Choroid plexus epithelial cell (primary cell): ENCODE results near the gene CA10.

Source experiments
- DNase-seq: peaks from one replicate; pipeline ENCODE4 v3.0.0-alpha.2; 2010; ENCODE audit warnings: low read depth
- H3K4me3 ChIP-seq: 2 replicates; pipeline ENCODE4 v1.5.1; 2011; ENCODE audit warnings: low read depth, mild to moderate bottlenecking, control low read depth, low read length, moderate library complexity
- TF ChIP-seq, protein P1 (sequence below): conservative IDR thresholded peaks from 2 replicates; pipeline ENCODE4 v1.5.1; 2011; ENCODE audit warnings: low read depth, mild to moderate bottlenecking, control low read depth, inconsistent platforms, low read length, moderate library complexity

CA10 gene

DNA sequence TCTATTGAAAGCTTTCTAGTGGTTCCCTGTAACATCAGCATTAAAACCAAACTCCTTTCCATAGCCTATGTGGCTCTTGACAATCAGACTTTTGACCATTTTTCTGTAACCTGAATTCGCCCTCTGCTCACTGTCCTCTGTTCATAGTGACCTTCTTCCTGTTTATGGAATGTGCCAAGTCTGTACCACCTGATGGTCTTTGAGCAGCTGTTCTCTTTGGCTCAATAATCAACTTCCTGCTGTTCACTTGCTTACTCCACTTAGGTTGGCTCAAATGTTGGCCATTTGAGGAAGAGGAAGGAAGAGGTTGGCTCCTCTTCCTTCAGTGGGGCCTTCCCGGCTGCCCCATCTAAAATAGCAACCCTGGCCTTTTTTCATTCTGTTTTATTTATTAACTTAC, 251.5 kb downstream of the CA10 start:
- no peak for DNase-seq
- H3K4me3 ChIP-seq: no peak overlapping the region
- TF ChIP-seq, protein P1, sequence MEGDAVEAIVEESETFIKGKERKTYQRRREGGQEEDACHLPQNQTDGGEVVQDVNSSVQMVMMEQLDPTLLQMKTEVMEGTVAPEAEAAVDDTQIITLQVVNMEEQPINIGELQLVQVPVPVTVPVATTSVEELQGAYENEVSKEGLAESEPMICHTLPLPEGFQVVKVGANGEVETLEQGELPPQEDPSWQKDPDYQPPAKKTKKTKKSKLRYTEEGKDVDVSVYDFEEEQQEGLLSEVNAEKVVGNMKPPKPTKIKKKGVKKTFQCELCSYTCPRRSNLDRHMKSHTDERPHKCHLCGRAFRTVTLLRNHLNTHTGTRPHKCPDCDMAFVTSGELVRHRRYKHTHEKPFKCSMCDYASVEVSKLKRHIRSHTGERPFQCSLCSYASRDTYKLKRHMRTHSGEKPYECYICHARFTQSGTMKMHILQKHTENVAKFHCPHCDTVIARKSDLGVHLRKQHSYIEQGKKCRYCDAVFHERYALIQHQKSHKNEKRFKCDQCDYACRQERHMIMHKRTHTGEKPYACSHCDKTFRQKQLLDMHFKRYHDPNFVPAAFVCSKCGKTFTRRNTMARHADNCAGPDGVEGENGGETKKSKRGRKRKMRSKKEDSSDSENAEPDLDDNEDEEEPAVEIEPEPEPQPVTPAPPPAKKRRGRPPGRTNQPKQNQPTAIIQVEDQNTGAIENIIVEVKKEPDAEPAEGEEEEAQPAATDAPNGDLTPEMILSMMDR: no peak

DNA sequence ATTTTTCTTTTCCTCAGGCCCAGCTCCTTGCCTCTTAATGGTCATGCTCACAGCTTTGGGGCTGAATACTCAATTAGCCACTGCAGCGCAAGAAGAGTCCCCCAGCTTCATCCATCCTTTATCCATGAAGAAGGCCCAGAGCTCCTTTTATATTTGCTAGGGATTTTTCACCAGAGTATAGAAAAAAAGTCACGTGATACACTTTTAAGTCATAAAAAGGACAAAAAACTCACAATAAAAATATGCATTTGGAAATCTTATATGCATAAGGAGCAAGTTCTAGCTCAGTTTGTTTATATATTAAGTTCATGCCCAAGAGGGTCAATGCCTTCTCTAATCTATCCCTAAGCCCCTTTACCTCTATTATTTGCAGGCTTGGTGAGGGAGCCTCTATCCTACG, 254.1 kb downstream of the CA10 start:
- H3K4me3 ChIP-seq: no peak overlapping the region
- TF ChIP-seq, protein P1: no peak
- no peak for DNase-seq

DNA sequence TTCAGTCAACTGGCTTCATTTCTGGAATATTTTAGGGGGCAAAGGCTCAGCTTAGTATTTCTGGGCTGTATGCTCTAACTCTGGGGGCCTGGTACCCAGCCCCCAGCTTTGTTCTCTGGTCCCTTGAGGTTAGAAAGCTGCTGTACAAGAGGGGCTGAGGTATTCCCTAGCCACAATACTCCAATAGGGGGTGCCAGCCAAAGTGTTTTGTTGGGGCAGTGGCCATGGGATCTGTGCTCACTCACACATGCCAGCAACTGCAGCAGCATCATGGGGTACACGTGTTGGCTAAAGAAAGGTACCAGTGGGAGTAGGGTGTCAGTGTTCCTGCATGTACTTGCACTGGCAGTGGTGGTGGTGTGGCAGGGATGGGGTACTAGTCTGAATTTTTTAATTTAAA, 257.3 kb downstream of the CA10 start:
- no peak overlapping the region for H3K4me3 ChIP-seq
- TF ChIP-seq, protein P1: no peak
- no peak for DNase-seq

DNA sequence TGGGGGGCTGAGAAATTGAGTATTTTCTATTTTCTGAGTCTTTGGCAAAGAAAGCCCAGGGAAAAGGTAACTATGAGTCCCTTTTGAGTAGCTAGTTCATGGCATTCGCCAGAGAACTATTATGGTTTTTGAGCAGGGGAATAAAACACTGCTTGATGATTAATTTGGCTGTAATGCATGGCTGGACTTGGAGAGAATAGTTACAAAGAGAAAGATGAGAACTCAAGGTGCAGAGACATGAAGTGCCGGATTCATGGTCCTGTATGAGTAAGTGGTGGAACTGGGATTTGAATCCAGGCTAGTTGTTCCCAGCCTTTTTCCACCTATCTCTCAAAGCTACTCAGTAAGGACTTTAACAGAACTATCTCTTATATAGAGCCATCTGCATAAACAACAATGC, 266.6 kb downstream of the CA10 start:
- no peak overlapping the region for H3K4me3 ChIP-seq
- no peak for DNase-seq
- TF ChIP-seq, protein P1: no peak

DNA sequence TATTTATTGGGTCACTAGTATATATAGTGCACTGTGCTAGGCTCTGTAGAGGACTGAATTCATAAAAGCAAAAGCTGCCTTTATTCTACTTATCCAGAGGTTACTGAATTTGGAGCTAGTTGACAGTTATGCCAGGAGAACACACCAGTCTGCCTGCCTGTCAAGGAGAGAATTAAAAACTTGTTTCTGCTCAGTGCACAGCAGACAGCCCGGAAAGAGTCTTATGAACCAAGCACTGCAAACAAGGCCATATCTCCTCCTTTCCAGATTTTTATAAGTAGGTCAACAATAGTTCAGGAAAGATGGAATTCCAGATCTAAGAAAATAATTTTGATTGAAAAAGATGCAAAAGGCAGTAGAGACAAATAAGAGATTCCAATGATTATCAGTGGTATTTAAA, 267.8 kb downstream of the CA10 start:
- TF ChIP-seq, protein P1: no peak
- DNase-seq: no peak
- no peak overlapping the region for H3K4me3 ChIP-seq

DNA sequence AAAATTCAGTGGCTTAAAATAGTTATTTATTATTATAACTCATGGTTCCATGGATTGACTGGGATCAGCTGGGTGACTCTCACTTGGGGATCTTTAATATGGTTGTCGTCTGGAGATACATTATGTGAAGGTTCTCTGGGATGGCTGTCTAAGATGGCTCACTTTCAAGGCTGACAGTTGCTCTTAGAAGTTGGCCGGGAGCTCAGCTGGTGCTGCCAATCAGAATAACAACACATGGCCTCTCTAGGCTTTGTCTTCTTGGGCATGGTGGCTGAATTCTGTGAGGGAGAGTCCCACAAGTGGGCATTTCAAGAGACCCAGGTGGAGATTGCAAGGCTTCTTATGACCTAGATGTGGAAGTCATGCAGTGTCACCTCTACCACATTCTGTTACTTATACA, 269.7 kb downstream of the CA10 start:
- no peak for DNase-seq
- TF ChIP-seq, protein P1: no peak
- no peak overlapping the region for H3K4me3 ChIP-seq

DNA sequence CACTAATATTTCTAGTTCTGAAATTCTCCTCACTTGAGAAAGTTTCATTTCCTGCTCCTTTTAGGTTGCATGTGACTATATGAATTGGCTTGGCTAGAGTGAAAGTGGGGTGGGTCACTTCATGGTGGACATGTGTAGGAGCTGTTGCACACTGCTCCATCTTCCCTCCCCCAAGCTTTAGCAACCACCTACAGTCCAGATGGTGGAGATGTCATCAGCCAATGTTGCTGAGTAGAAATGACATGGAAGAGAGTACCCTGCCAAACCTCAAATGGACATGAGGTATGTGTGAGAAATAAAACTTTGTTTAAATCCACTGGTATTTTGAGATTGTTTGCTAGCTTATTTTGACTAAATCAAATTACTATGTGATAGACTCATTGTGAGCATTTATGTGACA, 281.5 kb downstream of the CA10 start:
- DNase-seq: no peak
- TF ChIP-seq, protein P1: no peak
- H3K4me3 ChIP-seq: no peak overlapping the region
